ENCODE results near the gene SPPL2C. TPM values are rescaled to one million over a fixed set of nuclear protein-coding genes. Genes with fewer than 3 reads are reported as not detected.

The SPPL2C gene
- total and polyA plus RNA-seq, 2 of the 13 experiments (the other 11 are each of a cell fraction or from before 2014, with no cell fraction given): not detected

GRCh38 chr17:45857977-45858708 lies 13.5 kb downstream of the SPPL2C start (continued):
- peak; percentile 95 for TF ChIP-seq NKX3-1 (CRISPR knock-in tag; IDR thresholded peaks at IDR 0.05)
- TF ChIP-seq HOXA3 (CRISPR knock-in tag; IDR thresholded peaks at IDR 0.05): no peak
- TF ChIP-seq MXD4 (CRISPR knock-in tag; IDR thresholded peaks at IDR 0.05): peak; percentile 77
- no peak for TF ChIP-seq NR2F2 (IDR thresholded peaks at IDR 0.05; ENCODE audit: borderline replicate concordance, low read depth)
- TF ChIP-seq KMT2A (CRISPR knock-in tag; IDR thresholded peaks at IDR 0.05): 0 out of 2 replicates have a peak, but pooled peaks have one; percentile 30
- TF ChIP-seq PHF21A (CRISPR knock-in tag; IDR thresholded peaks at IDR 0.05): no peak
- 0 out of 2 replicates have a peak, but pooled peaks have one; percentile 47 for TF ChIP-seq ZNF788 (CRISPR knock-in tag; IDR thresholded peaks at IDR 0.05; ENCODE audit: borderline replicate concordance)
- TF ChIP-seq FLYWCH1 (CRISPR knock-in tag; IDR thresholded peaks at IDR 0.05): no peak
- no peak for TF ChIP-seq ZNF674 (CRISPR knock-in tag; IDR thresholded peaks at IDR 0.05; ENCODE audit: low read depth)
- peak; percentile 92; the same call in 1 of the 2 replicates for TF ChIP-seq KLF11 (CRISPR knock-in tag; IDR thresholded peaks at IDR 0.05)
- no peak for TF ChIP-seq FOSL1 (CRISPR knock-in tag; IDR thresholded peaks at IDR 0.05; ENCODE audit: borderline replicate concordance)
- no peak for TF ChIP-seq ZNF543 (CRISPR knock-in tag; IDR thresholded peaks at IDR 0.05)
- no peak for TF ChIP-seq ZEB1 (IDR thresholded peaks at IDR 0.05; ENCODE audit: insufficient replicate concordance, low read depth)
- peak; percentile 63; the same call in 1 of the 2 replicates for TF ChIP-seq TMF1 (CRISPR knock-in tag; IDR thresholded peaks at IDR 0.05; ENCODE audit: low read depth)
- TF ChIP-seq JUNB (CRISPR knock-in tag; IDR thresholded peaks at IDR 0.05; ENCODE audit: borderline replicate concordance): no peak
- TF ChIP-seq CEBPB (IDR thresholded peaks at IDR 0.05; ENCODE audit: borderline replicate concordance, low read depth, low read length): no peak
- TF ChIP-seq KLF13 (CRISPR knock-in tag; IDR thresholded peaks at IDR 0.05): no peak
- no peak for TF ChIP-seq EP300 (IDR thresholded peaks at IDR 0.05; ENCODE audit: low read depth in 2 of 2, low read length in 2 of 2)
- no peak for TF ChIP-seq EP300 (CRISPR knock-in tag; IDR thresholded peaks at IDR 0.05; ENCODE audit: borderline replicate concordance)
- TF ChIP-seq PHB2 (IDR thresholded peaks at IDR 0.05; ENCODE audit: partially characterized antibody): no peak
- peak; percentile 54 for TF ChIP-seq PATZ1 (CRISPR knock-in tag; IDR thresholded peaks at IDR 0.05)
- TF ChIP-seq ZNF441 (CRISPR knock-in tag; IDR thresholded peaks at IDR 0.05; ENCODE audit: borderline replicate concordance): peak; percentile 83; the same call in 1 of the 2 replicates
- no peak; the same call in 1 of the 2 replicates for TF ChIP-seq KDM3A (CRISPR knock-in tag; IDR thresholded peaks at IDR 0.05; ENCODE audit: low read depth)
- TF ChIP-seq ZNF615 (CRISPR knock-in tag; IDR thresholded peaks at IDR 0.05; ENCODE audit: borderline replicate concordance): peak; percentile 58; the same call in 1 of the 2 replicates
- no peak; the same call in 1 of the 2 replicates for TF ChIP-seq ZMYM4 (CRISPR knock-in tag; IDR thresholded peaks at IDR 0.05)
- TF ChIP-seq ZNF20 (CRISPR knock-in tag; IDR thresholded peaks at IDR 0.05): no peak
- TF ChIP-seq ZNF574 (CRISPR knock-in tag; IDR thresholded peaks at IDR 0.05): 0 out of 2 replicates have a peak, but pooled peaks have one; percentile 59
- peak; percentile 92; the same call in 1 of the 2 replicates for TF ChIP-seq ZFP37 (CRISPR knock-in tag; IDR thresholded peaks at IDR 0.05; ENCODE audit: borderline replicate concordance)

All from HepG2 (cell line).